PFSK-1 (cell line): ENCODE data around the gene TOMM34.

Experiments
- FOXP2 ChIP-seq: optimal IDR thresholded peaks from 2 replicates; pipeline ENCODE3; 2011; ENCODE audit warnings: borderline replicate concordance, control low read depth, inconsistent platforms; ENCODE audit not compliant: insufficient read depth; ENCODE audit errors: extremely low read length, extremely low read depth
- POLR2AphosphoS5 ChIP-seq: IDR thresholded peaks from 2 replicates; pipeline ENCODE4 v1.6.1; 2012; ENCODE audit warnings: low read depth, mild to moderate bottlenecking, control low read depth, low read length, moderate library complexity
- SIN3A ChIP-seq: IDR thresholded peaks from 2 replicates; pipeline ENCODE4 v1.6.1; 2012; ENCODE audit warnings: mild to moderate bottlenecking, low read length, moderate library complexity, borderline replicate concordance; ENCODE audit not compliant: insufficient read depth
- TAF1 ChIP-seq: IDR thresholded peaks from 2 replicates; pipeline ENCODE4 v1.6.1; 2012; ENCODE audit warnings: low read length, control low read depth, borderline replicate concordance; ENCODE audit not compliant: insufficient read depth
- TF ChIP-seq, protein P1 (sequence below), 2 experiments: IDR thresholded peaks; 2 replicates each; pipeline versions ENCODE4 v1.6.1 to v1.8.0; 2011 to 2012; ENCODE audit warnings: low read depth in 2 of 2, low read length in 2 of 2, control low read depth in 1 of 2, inconsistent platforms in 1 of 2, mild to moderate bottlenecking in 1 of 2, moderate library complexity in 1 of 2; ENCODE audit not compliant: insufficient read depth in 1 of 2

TOMM34 gene

DNA sequence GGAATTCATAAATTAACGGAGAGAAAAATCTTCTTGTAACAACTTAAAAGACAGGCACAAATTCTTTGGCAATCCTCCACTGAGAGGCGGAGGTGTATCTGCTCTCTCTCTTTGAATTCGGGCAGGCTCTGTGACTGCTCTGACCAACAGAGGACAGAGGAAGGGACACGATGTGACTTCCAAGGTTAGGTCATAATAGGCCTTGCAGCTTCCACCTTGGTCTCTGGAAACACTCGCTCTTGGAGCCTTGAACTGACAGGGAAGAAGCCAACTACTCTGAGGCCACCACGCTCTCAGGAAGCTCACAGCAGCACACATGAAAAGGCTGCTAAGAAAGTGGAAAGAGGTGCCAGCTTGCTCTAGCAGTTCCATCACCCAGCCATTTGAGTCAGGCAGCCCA, 14.9 kb downstream of the TOMM34 start:
- TF ChIP-seq FOXP2 (no peak), SIN3A (no peak), TAF1 (no peak), POLR2AphosphoS5 (no peak)
- TF ChIP-seq, protein P1, sequence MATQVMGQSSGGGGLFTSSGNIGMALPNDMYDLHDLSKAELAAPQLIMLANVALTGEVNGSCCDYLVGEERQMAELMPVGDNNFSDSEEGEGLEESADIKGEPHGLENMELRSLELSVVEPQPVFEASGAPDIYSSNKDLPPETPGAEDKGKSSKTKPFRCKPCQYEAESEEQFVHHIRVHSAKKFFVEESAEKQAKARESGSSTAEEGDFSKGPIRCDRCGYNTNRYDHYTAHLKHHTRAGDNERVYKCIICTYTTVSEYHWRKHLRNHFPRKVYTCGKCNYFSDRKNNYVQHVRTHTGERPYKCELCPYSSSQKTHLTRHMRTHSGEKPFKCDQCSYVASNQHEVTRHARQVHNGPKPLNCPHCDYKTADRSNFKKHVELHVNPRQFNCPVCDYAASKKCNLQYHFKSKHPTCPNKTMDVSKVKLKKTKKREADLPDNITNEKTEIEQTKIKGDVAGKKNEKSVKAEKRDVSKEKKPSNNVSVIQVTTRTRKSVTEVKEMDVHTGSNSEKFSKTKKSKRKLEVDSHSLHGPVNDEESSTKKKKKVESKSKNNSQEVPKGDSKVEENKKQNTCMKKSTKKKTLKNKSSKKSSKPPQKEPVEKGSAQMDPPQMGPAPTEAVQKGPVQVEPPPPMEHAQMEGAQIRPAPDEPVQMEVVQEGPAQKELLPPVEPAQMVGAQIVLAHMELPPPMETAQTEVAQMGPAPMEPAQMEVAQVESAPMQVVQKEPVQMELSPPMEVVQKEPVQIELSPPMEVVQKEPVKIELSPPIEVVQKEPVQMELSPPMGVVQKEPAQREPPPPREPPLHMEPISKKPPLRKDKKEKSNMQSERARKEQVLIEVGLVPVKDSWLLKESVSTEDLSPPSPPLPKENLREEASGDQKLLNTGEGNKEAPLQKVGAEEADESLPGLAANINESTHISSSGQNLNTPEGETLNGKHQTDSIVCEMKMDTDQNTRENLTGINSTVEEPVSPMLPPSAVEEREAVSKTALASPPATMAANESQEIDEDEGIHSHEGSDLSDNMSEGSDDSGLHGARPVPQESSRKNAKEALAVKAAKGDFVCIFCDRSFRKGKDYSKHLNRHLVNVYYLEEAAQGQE (IDR thresholded peaks at IDR 0.05; ENCODE audit: insufficient read depth in 1 of 2, low read depth in 2 of 2, low read length in 2 of 2): no peak

DNA sequence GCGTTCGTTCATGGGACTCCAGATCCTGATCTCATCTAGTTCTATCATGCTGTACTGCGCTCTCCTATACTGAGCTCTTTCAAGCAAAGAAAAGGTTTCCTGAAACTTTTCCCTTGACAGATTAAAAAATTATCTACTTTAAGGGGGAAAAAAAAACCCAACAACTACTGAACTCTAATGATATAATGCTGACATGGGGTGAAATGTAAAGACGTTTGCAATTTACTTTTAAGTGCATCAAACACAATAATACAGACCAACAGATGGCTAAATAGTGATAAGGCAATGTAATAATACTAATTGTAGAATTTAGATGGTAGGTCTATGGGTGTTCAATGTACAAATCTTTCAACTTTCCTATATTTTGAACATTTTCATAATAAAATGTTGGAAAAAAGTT, 16.4 kb downstream of the TOMM34 start:
- TF ChIP-seq SIN3A: no peak
- TF ChIP-seq, protein P1 (IDR thresholded peaks at IDR 0.05; ENCODE audit: insufficient read depth in 1 of 2, low read depth in 2 of 2, low read length in 2 of 2): no peak
- TF ChIP-seq FOXP2: no peak
- no peak for TF ChIP-seq POLR2AphosphoS5
- TF ChIP-seq TAF1: no peak

DNA sequence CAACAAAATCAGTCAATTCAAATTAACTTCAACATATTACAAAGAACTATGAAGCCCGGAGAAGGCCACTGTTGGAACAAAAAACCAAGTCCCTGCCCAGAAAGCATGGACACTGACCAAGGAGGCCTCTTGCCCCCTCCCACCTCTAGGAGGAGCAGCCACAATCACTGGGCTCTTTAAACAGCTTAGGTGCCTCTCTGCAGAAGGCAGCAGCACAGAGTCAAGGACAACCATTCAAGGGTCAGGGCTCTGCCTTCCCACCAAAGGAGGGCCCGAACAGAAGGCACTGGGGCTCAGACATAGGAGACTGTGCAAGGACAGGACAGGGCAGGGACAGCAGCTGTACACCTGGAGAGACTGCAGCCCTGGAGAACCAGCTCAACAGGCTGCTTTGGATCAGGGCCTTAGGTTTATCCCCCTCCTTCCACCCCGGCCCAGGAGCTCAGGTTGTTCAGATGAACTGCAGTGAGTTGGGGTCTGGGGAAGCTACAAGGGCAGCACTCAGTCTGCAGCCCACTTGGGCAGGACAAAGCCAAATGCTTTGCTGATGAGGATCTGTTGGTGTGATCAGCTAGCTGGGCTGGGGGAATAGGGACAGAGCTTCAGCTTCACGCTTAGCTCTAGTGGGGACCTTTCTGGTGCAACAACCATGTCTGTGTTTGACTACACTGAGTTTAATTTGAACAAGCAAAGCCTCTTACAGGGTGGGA, 17.8 kb downstream of the TOMM34 start:
- TF ChIP-seq SIN3A (no peak), TAF1 (no peak), POLR2AphosphoS5 (no peak), FOXP2 (no peak)
- TF ChIP-seq, protein P1 (IDR thresholded peaks at IDR 0.05; ENCODE audit: insufficient read depth in 1 of 2, low read depth in 2 of 2, low read length in 2 of 2): no peak

DNA sequence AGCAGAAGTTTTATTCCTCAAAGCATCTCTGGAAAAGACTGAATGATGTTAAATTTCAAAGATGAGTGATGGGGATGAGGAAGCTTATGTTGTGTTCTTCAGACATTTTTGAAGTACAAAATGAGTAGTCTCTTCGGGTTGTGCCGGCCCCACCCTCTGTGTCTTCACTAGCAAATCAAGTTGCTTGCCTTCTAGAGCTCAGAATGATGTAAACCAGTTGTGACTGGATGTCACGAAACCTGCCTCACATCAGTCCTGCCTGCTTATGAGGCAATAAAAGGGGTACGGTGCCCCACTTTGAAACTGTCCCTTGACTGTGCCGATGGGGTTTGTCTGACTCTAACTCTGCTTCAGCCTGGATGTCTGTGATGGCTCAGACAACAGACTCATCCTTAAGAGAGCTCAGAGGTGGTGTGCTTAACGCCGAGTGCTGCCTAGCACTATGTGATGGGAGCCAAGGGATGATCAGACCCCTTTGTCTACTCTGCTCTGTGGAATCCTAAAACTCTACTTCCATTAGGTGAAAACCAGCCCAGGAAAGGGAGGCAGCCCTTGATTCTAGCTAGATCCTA, 19.0 kb downstream of the TOMM34 start:
- no peak for TF ChIP-seq SIN3A
- TF ChIP-seq, protein P1 (IDR thresholded peaks at IDR 0.05; ENCODE audit: insufficient read depth in 1 of 2, low read depth in 2 of 2, low read length in 2 of 2): no peak
- TF ChIP-seq POLR2AphosphoS5: no peak
- no peak for TF ChIP-seq TAF1
- no peak for TF ChIP-seq FOXP2

DNA sequence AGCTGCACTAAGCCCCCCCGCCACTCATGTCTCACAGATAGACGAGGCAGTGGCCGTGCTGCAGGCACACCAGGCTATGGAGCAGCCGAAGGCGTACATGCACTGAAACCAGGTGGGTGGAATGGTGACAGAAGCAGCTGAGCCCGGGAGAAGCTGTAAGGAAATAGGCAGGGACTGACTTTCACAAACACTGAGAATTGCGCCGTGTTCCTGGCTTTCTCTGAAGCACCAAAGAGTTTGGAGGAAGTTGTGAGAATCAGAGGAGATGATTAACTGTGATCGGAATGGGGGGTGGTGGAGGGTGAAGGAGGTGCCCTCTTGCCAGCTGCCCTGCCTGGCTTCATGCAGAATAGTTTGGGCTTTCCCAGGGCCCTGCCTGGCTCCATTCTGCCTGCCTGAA, 21.6 kb downstream of the TOMM34 start:
- TF ChIP-seq SIN3A: no peak
